CD4-positive, alpha-beta T cell treated with Interleukin-17A for 4 hours (primary cell): ENCODE results near the gene RGS6.

ENCODE experiments used
- DNase-seq: peaks from one replicate; pipeline ENCODE4 v3.0.0-alpha.2; 2020; ENCODE audit warnings: mixed read lengths

Gene RGS6

DNA sequence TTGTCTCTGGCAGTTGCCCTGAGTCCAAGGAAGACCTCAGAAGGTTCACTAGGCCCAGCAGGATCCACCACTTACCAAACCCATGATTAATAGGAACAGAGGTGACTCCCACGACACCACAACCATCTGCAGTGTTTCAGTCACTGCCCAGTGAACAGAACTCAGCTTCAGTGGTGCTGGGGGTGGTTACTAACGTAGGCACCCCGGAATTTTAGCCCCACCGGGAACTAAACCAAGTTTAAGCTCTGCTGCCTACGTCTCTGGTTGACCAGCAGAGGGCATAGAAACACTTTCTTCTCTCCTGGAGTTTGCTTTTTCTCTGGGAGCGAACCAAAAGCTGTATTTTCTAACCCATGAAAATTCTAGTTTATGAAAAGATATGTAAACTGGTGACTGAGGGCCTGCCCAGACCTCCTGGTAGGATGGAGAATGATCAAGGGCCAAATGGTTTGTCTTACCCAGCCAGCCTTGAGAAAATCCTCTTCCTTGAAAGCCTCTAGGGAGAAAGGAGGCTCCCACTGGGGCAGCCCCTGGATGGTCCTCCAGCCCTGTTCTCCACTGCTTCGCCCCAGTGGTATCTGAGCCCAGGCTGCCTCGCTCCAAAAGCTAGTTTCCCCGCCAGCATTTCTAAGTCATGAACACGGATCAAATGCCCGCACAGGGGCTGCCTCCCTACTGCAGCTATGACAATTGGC is 581.9 kb downstream of the RGS6 start:
- DNase-seq = no peak

DNA sequence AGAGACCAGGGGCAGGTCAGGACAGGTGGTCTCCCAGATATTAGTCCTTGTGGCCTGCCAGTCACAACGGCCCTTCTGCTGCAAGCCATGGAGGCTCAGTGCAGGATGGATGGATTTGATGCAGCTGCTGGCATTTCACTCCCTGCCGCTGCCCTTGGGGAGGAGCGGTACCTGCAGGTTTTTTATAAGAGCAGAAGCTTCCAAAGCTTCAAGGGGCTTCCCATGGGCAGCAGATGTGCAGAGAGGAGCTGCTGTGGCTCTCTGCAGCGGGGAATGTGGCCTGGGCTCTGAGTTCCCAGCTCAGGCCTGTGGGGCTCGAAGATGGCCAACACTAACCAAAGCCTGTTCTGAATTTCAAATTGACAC is 582.4 kb downstream of the RGS6 start:
- no peak for DNase-seq

- no peak for DNase-seq
These were observed 583.8 kb downstream of the RGS6 start for GRCh38 chr14:72515779-72516770.

DNA sequence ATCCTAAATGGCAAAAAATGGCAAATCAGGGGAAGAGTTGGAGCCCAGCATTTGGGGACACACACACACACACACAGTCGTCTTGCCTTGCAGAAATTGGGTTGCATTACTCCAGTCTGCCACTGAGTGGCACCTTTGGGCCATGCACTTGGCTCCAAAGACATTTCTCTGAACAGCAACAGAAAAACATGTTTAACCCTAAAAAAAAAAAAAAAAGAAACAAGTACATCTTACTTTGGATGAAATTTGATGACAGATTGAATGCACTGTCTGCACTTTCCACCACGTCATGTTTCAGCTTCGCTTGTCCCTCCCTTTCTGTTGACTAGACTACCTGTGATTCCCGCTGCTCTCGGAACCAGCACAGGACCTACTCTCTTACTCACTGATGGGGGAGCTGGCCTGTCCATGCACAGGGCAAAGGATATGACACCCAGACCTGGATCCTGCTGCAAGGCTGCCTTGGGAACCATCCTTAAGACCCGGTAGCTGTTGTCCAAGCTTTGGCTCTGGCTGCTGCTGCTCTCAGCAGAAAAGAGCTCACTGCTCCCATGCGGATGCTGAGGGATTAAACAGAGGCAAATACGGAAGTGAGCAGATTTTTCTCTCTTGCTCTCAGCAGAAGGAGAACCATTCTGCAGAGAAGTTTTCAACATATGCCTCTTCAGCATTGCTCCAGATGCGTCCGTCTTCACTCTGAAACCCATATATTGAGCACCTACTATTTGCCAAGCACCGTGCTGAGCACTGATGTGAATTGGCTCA is 584.9 kb downstream of the RGS6 start:
- DNase-seq = peak; percentile 75

DNA sequence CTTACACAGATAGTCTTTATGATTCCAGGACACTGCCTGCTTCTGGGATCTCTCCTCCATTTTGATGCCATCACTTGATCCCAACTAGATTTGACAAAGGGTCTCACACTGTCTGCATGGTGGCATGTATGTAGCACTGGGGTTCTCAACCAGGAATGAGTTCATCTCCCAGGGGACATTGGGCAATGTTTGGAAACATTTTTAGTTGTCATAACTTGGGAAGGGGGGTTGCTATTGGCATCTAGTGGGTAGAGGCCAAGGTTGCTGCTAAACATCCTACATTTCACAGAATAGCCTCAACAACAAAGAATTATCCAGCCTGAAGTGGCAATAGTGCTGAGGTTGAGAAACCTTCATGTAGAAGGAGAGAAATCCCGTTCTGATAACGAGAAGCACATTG is 585.5 kb downstream of the RGS6 start:
- DNase-seq = no peak

DNA sequence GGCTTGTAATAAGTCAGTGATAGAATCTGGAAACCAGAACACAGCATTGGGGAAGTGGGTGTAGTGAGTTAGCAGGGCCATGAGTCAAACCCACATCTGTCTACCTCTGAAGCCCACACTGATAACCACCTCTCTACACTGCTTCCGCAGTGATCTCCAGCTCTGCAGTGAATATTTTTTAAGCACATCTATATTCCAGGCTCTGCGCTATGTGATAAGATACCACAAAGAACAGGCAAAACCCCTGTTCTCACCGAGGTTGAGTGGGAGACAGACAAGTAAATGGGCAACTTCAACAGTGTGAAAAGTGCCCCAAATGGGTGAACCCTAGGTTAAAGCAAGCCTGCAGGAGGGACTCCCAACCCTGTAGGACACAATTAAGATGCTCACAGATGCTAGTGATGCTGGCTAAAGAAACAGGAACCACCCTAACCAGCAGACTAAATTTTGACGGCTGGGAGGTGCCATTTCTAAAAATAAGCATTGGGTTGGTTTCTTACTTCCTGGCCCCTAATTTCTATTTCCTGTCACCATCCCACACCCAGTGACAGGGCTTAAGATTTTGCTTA is 586.7 kb downstream of the RGS6 start:
- DNase-seq = peak; percentile 46

- no peak for DNase-seq
These were observed 587.3 kb downstream of the RGS6 start for GRCh38 chr14:72519543-72519942.

DNA sequence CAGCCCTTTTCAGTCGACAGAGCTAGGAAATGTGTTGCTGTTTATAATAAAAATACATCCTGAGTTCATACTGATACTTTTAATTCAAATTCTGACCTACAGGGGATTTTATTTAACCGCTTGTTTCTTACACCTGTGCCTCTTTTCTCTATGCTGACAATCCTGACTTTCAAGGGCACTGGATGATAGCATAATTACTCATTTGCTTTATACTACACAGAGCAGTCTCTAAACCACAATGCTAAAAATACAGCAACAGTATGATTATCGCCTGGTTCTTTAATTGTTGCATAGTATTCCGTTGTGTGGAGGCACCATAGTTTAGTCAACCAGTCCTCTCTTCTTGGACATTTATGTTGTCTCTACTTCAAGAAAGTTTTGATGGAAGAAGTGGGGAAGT is 588.8 kb downstream of the RGS6 start:
- no peak for DNase-seq

DNA sequence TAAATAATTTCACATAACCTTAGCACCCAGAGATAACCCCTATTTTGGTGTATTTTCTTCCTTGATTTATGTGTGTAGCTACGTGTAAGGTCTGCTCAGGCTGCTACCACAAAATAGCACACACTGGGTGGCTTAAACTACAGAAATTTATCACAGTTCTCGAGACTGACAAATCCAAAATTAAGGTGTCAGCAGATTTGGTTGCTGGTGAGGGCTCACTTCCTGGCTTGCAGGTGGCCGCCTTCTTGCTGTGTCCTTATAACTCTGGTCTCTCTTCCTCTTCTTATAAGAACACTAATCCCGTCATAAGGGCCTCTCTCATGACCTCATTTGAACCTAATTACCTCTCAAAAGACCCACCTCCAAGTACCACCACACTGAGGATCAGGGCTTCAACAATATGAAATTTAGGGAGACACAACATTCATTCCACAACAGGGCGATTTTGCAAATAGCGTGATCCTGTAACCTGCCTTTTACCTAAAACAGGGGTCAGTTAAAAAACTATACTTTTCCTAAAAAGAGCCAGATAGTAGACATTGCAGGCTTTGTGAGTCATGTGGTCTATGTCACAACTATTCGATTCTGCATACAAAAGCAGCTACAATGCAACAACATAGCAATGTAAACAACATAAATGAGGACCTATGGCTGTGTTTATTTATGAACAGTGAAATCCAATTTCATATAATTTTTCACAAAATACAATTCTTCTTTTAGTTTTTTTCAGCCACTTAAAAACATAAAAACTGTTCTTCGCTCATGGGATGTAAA is 589.9 kb downstream of the RGS6 start:
- DNase-seq = no peak

DNA sequence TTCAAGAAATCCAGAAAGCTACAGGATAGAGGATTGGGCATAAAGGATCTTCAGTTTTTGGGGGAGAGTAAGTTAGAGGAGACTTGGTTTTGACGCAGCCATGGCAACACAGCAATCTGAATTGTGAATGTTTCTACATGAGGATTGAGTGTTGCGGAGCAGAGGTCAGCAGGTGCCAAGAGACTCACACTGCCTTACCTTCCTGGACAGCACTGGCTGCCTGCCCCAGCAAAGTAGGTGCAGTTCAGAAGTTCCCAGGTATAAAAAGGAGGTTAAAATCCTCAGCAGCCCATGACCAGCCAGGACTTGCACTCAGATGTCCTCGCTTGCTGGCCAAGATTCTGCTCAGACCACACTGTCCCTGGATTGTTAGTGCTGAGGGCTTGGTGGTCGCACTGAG is 590.6 kb downstream of the RGS6 start:
- no peak for DNase-seq

DNA sequence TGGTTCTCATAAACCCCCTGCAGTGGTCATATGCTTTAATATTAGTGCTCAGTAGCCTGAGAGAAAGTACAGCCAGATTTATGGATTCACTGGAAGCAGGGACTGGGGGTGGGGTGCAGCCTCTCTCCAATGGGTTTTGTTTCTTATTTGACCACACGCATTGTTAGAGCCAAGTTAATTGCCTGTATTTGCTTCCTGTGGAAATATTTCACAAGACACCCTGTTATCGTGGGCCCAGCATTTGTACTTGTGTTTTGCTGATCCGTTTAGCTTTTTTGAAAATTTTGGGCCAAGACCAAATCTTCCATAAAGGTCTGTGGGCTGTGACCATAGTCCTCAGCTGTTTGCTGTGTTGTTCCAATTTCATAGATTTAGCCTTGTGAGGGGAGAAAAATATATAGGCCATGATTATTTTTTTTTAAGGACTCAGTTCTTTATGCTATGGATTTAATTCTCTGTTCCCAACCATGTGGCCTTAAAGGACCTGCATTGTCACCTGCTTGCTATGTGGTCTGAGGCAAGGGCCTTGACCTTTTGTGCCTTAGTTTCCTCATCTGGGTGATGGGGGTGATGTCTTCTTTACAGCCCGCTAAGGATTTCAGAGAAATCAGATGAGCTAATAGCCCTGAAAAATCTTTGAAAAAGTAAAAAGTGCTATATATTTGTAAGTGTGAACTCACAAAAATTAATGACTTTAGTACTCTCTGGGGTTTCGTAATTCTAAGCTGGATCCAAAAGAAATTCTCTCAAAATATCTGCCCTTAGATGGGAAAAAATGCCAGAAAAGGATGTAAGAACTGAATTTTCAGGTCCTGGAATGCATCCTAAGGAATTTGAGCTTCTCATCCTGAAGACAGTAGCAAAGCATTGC is 591.4 kb downstream of the RGS6 start:
- no peak for DNase-seq

- no peak for DNase-seq
These were observed 592.0 kb downstream of the RGS6 start for GRCh38 chr14:72524295-72524629.

DNA sequence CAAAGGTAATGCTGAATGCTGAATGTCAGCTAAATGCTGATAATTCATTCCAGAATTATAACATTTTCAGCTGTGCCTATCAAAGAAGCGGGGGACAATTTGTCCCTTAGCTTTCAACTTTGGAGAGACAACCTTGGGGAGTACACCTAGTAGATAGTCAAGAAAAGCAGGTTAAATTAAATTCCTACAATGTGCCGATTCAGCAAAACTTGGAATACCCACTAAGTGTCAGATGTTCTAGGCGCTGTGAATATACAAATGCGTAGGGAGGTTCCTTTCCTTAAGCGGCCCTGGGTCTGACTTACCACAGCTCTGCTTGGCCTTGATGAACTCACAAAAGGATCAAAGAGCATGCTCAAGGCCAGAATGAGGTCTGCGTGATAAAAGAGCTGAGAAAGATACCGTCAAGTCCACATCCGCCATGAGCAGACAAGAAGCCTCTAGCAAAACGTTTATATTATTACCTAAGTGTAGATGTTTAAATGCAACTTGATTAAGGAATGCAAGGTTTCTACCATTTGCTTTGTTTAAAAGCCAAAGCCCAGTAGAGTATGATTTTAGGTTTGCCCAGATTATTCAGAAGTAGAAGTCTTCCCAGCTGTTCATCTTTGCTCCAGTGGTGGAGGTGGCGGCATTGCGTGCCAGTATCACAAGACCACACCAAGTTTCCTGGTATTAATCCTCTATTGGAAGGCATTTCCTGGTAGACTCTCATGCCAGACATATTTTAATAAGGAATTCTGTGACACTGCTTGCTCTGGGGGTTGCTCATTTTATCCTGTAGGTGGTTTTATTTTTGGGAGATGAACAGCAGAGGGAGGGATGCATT is 593.1 kb downstream of the RGS6 start:
- DNase-seq = no peak

- no peak for DNase-seq
These were observed 595.4 kb downstream of the RGS6 start for GRCh38 chr14:72527591-72527990.

GRCh38 chr14:72528059-72528862 is 596.0 kb downstream of the RGS6 start:
- DNase-seq = no peak

- DNase-seq = no peak
These were observed 596.6 kb downstream of the RGS6 start for GRCh38 chr14:72528863-72529175.

- no peak for DNase-seq
These were observed 600.6 kb downstream of the RGS6 start for GRCh38 chr14:72532686-72533454.

- DNase-seq = no peak
These were observed 603.3 kb downstream of the RGS6 start for GRCh38 chr14:72535485-72535884.

DNA sequence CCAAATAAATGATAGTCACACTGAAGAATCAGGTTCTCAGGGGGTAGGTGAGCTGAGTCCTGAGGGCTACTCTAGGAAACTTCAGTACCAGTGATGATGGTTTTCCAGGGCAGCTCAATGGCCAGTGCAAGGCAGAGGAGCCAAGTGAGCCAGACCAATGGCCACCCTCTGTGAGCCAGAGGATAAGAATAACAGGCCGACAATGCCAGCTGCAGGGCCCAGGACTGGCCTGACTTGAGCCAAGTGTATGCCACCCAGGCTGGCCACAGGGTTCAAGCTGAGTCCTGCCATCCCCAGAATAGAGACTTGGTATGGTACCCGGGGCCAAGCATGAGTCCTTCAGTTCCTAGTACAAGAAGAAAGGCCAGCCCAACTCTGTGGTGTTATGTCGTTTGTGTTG is 606.2 kb downstream of the RGS6 start:
- DNase-seq = no peak
